Pancreas (tissue), 10 donors: ENCODE measurements around the gene TBC1D14. TPM values are rescaled to one million over a fixed set of nuclear protein-coding genes. Genes with fewer than 3 reads are reported as not detected.

Experiments
- ATAC-seq, 4 donors: fragments of 200-7000 bp; cut with Tn5 transposase; one replicate each; pipeline versions ENCODE4 v1.8.0 to v1.9.1; 2020; ENCODE audit warnings: mild to moderate bottlenecking in 4 of 4, moderate library complexity in 4 of 4
- DNase-seq, 6 donors: peaks; one replicate each; pipeline ENCODE4 v3.0.0-alpha.2; 2020
- FAIRE-seq: peaks from 2 replicates; lab custom pipeline; 2012; peaks lifted over from hg19 to GRCh38; lab: Jason Lieb, UNC
- H3K27ac ChIP-seq, 4 donors: fragments of 200-600 bp; sonication (generic); 1 replicate in 3 of 4; 2 replicates in 1 of 4; pipeline versions ENCODE4 v1.5.0 to v1.8.0; 2020
- H3K27me3 ChIP-seq, 4 donors: fragments of 200-600 bp; one replicate each; pipeline ENCODE4 v1.8.0; 2021
- H3K36me3 ChIP-seq, 3 donors: fragments of 200-600 bp; sonication (generic) in 1 of 3; one replicate each; pipeline versions ENCODE4 v1.5.0 to v1.8.0; 2020 to 2021
- H3K4me1 ChIP-seq, 3 donors: fragments of 200-600 bp; one replicate each; pipeline ENCODE4 v1.8.0; 2021
- H3K4me3 ChIP-seq, 4 donors: fragments of 200-600 bp; sonication (generic) in 2 of 4; one replicate each; pipeline versions ENCODE4 v1.5.0 to v1.8.0; 2020 to 2021
- H3K9me3 ChIP-seq, 4 donors: fragments of 200-600 bp; one replicate each; pipeline ENCODE4 v1.8.0; 2021
- WGBS, 2 donors: extraction: QIAGEN DNeasy Blood & Tissue Kit; methylation state at CpG; one replicate each; pipeline ENCODE4 v1.1.7; 2013; 5-methylcytosine and 5-hydroxymethylcytosine counted together
- intact Hi-C, 3 donors: fragments of 100-400 bp; cut with DNase I; formaldehyde crosslinking; loops; one replicate each; pipeline versions ENCODE4 v1.11.1 to v1.14.2; 2022
- polyA plus RNA-seq, 2 donors: library from polyadenylated mRNA; stranded (reverse); fragments of 200-250 nt; gene quantifications; one replicate each; pipeline ENCODE4 v1.2.3, GENCODE V29; 2013
- total RNA-seq, 6 donors: library from RNA; stranded (reverse); fragmentation: NEBNext Ultra II Directional in 4 of 6; extraction: Animal tissue kit (Norgen Biotek cat#: 25700) in 4 of 6; gene quantifications; one replicate each; pipeline versions ENCODE4 v1.2.1 to v1.2.4, GENCODE V29; 2021 to 2023
- TF ChIP-seq, protein P1 (sequence below), 4 donors: fragments of 200-600 bp; sonication (generic) in 3 of 4; IDR thresholded peaks; one replicate each; pipeline versions ENCODE4 v1.5.0 to v1.8.0; 2021; ENCODE audit warnings: antibody characterized with exemption in 4 of 4
- donor health status: healthy with polysubstance abuse.
- donor health status: DM: no; HTN: no; CAD: no; lungs with moderate emphysema.
- donor health status: DM: no; HTN: no; CAD: no.
- donor health status: control.
- donor health status: control.
- donor health status: Bipolar disorder and iron deficiency.
- donor health status: DM: yes; HTN: yes; CAD: no.
- donor health status: DM: no; HTN: no; CAD: no.
- donor health status: DM: no; HTN: no; CAD: no.
- donor health status: DM: yes; HTN: yes; CAD: no.

Gene TBC1D14
- total and polyA plus RNA-seq, 8 donors = 8.9 to 23.9 (median 14.8) TPM

DNA sequence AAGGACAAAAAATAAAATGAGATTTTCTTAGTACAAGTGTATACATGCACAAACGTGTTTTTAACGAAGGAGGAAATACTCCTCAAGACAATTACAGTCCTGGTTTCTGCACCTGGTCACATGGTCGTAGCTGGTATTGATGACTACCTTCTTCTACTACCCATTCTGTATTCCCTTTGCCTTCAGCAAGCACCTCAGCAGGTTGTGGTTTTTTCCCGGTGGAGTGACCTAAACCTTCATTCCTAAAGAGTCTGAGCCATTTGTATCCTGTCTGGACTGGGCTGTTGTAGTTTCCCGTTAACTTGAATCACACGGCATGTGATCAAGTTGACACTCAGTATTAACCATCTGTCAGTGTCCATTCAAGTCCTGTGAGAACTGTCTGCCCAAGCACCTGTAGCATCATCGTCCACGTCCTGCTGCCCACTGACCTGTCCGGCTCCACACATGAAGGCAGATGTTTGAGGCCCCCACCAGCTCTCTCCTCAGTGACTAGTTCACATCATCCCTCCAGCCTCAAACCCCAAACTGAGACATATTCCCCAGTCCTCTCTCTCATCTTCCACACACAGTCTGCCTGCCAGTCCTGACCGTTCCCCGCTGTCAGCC lies 31.1 kb upstream of the TBC1D14 start:
- no peaks in the 10 kb centered on the region for H3K4me1 ChIP-seq
- intact Hi-C loops = loop anchor here in 1 of 3 donors (10.0 kb wide), 1 partner anchor 154 kb away; no protein-coding TSS in a partner anchor
- peaks cover 4 to 41% (median 6%) of the 10 kb centered on the region in 3 donors for H3K36me3 ChIP-seq
- DNase-seq (no peak), FAIRE-seq (no peak), ATAC-seq (no peak)
- H3K27ac ChIP-seq = no peak overlapping the region
- WGBS, 2 donors = 75 to 76% methylated on average over 11 of the region's 11 CpGs
- H3K4me3 ChIP-seq = no peak overlapping the region
- no peaks in the 10 kb centered on the region for H3K9me3 ChIP-seq
- TF ChIP-seq, protein P1, sequence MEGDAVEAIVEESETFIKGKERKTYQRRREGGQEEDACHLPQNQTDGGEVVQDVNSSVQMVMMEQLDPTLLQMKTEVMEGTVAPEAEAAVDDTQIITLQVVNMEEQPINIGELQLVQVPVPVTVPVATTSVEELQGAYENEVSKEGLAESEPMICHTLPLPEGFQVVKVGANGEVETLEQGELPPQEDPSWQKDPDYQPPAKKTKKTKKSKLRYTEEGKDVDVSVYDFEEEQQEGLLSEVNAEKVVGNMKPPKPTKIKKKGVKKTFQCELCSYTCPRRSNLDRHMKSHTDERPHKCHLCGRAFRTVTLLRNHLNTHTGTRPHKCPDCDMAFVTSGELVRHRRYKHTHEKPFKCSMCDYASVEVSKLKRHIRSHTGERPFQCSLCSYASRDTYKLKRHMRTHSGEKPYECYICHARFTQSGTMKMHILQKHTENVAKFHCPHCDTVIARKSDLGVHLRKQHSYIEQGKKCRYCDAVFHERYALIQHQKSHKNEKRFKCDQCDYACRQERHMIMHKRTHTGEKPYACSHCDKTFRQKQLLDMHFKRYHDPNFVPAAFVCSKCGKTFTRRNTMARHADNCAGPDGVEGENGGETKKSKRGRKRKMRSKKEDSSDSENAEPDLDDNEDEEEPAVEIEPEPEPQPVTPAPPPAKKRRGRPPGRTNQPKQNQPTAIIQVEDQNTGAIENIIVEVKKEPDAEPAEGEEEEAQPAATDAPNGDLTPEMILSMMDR (IDR thresholded peaks at IDR 0.05) = no peak
- H3K27me3 ChIP-seq = no peaks in the 10 kb centered on the region

DNA sequence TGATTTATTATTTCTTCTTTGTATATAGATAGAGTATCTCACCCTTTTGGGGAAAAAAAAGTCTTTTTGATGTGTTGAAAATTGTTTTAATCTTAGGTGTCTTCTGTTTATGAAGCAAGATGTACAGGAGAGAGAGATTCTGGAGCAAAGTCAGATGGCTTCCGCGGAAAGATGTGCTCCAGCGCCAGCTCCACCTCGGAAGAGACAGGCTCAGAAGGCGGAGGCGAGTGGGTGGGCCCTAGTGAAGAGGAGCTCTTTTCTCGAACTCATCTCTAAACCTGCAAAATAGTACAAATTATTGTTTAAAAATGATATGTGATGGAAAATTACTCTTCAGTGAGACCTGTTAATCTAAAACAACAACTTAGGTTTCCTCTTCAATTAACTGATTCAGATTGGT lies 28.9 kb upstream of the TBC1D14 start:
- no peak overlapping the region for H3K4me3 ChIP-seq
- intact Hi-C loops = no loop called here
- H3K9me3 ChIP-seq = no peaks in the 10 kb centered on the region
- H3K4me1 ChIP-seq = peaks cover 0 to 2% (median under 1%) of the 10 kb centered on the region in 3 donors
- DNase-seq (no peak), ATAC-seq (no peak), FAIRE-seq (no peak)
- TF ChIP-seq, protein P1 (IDR thresholded peaks at IDR 0.05) = no peak
- no peaks in the 10 kb centered on the region for H3K27me3 ChIP-seq
- WGBS, 2 donors = 90 to 95% methylated on average over 7 of the region's 7 CpGs
- no peak overlapping the region for H3K27ac ChIP-seq
- peaks cover 4 to 41% (median 6%) of the 10 kb centered on the region in 3 donors for H3K36me3 ChIP-seq

DNA sequence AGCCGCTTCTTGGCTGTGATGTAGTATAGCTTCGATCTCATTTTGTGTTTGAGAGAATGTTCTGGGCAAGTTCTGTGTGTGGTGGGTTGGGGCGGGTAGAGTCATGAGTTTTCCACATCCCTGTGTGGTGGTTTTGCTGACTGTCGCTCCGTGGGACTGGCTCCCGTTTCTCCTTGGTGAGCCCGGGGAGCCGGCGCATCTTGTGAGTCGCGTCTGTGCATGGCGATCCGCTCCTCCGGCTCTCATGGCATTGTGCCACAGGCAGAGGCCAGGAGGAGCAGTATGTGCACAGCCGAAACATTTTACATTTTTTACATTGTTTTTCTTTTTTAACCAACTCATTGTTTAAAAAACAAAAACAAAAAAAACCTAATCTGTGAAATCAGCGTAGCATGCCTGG lies 27.7 kb upstream of the TBC1D14 start:
- Histone ChIP-seq H3K36me3 (peaks cover 4 to 36% (median 6%) of the 10 kb centered on the region in 3 donors), H3K27ac (no peak overlapping the region), H3K4me1 (peaks cover 0 to 11% (median 9%) of the 10 kb centered on the region in 3 donors), H3K4me3 (no peak overlapping the region), H3K27me3 (no peaks in the 10 kb centered on the region), H3K9me3 (no peaks in the 10 kb centered on the region)
- TF ChIP-seq, protein P1 (IDR thresholded peaks at IDR 0.05) = no peak
- intact Hi-C loops = no loop called here
- ATAC-seq (no peak), FAIRE-seq (no peak), DNase-seq (no peak)
- WGBS, 2 donors = 92 to 95% methylated on average over 16 of the region's 16 CpGs

DNA sequence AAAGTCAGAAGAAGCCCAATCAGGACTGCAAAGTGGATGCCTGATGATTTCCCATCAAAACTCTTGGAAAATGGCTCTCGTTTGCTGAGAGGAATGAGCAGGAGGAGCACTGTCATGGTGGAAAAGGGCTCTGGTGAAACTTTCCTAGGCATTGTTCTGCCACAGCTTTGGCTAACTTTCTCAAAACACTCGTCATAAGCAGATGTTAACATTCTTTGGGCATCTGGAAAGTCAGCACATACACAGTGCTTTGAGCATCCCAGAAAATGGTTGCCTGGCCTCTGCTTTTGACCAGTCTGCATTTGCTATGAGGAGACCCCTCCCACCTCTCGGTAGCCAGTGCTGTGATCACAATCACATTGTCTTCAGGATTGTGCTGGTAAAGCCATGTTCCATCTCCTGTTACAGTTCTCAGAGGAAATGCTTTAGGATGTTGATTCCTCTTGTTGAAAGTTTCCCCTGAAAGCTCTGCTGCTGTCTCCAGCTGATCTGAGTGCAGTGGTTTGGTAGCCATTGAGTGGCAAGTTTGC lies 25.2 kb upstream of the TBC1D14 start:
- Histone ChIP-seq H3K27me3 (no peaks in the 10 kb centered on the region), H3K4me3 (no peak overlapping the region), H3K36me3 (peaks cover 4 to 20% (median 6%) of the 10 kb centered on the region in 3 donors), H3K27ac (no peak overlapping the region), H3K4me1 (peaks cover 0 to 11% (median 9%) of the 10 kb centered on the region in 3 donors), H3K9me3 (no peaks in the 10 kb centered on the region)
- WGBS, 2 donors = 93% methylated on average over 3 of the region's 3 CpGs
- no peak for ATAC-seq
- no peak for FAIRE-seq
- TF ChIP-seq, protein P1 (IDR thresholded peaks at IDR 0.05) = no peak
- intact Hi-C loops = no loop called here
- DNase-seq = no peak
